Measurements from ENCODE around the gene ZNF438. TPM values are rescaled to one million over a fixed set of nuclear protein-coding genes. Genes with fewer than 3 reads are reported as not detected.

Gene ZNF438
- polyA plus RNA-seq (2012; ENCODE audit: insufficient read depth, insufficient read length, low read depth), result 2.2 TPM

DNA sequence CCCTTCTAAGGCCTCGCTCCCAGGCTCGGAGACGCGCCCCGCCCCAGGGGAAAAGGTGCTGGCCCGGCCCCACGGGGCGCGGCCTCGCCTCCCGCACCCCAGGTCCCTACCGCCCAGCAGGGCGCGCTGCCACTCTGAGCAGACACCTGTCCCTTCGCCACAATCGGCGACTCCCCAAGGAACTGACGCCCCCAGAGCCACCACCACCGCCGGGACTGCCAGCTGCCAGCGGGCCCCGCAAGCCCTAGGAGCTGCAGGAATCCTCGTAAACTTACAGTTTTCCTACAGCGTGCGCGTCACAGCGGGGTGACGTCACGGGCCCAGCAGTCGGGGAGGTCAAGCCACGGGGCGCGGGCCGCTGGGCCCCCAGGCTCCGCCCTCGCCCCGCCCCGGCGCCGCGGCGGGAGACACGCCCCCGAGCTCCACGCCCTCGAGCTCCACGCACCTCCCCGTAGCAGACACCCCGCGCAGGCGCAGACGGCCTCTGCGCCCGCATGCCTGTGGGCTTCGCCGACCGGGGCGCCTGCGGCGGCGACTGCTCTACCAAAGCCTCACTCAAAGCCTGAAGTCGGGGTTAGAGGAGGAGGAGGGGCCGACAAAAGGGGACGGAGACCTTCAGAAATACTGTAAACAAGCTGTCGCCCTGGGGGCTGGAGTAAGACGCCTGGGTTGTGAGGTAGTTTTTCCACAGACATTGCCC is at the start of gene ZNF438:
Gene ZNF438, minus strand, starts transcription at position 308 of the 700 bp plus-strand sequence. CDS start 154,831 bp downstream, outside the sequence.
- peak; percentile 50 for TF ChIP-seq CTCF (IDR thresholded peaks at IDR 0.05; ENCODE audit: low read depth, low read length)
- Histone ChIP-seq H3K27me3 (no peaks in the 10 kb centered on the region), H3K4me3 (ENCODE audit: low read depth, low read length) (peak within 1 kb of the TSS; percentile 80), H3K36me3 (no peaks in the 10 kb centered on the region), H3K4me1 (no peaks in the 10 kb centered on the region), H3K9me3 (no peaks in the 10 kb centered on the region)
- DNase-seq, result peak; percentile 93

DNA sequence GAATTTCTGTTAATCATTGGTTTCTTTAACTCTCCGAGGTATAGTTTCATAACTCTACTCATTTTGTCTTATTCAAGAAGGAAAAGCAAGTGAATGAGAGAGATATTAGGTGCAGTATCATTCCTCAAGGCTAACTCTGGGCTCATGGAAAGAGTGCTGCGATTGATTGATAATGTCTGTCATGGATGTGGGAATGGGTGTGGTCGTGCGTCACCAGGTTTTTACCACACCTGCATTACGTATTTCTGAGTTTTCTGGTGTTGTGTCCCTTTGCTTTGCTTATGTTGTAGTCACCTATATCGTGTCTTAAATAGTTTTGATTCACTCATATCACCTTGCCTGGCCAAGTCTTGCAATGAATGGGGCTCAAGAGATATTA is 44.9 kb upstream of the ZNF438 start:
- Histone ChIP-seq H3K9me3 (no peaks in the 10 kb centered on the region), H3K36me3 (no peaks in the 10 kb centered on the region), H3K4me1 (no peaks in the 10 kb centered on the region), H3K27me3 (no peaks in the 10 kb centered on the region), H3K4me3 (ENCODE audit: low read depth, low read length) (no peak overlapping the region)
- TF ChIP-seq CTCF (IDR thresholded peaks at IDR 0.05; ENCODE audit: low read depth, low read length), result no peak
- no peak for DNase-seq

DNA sequence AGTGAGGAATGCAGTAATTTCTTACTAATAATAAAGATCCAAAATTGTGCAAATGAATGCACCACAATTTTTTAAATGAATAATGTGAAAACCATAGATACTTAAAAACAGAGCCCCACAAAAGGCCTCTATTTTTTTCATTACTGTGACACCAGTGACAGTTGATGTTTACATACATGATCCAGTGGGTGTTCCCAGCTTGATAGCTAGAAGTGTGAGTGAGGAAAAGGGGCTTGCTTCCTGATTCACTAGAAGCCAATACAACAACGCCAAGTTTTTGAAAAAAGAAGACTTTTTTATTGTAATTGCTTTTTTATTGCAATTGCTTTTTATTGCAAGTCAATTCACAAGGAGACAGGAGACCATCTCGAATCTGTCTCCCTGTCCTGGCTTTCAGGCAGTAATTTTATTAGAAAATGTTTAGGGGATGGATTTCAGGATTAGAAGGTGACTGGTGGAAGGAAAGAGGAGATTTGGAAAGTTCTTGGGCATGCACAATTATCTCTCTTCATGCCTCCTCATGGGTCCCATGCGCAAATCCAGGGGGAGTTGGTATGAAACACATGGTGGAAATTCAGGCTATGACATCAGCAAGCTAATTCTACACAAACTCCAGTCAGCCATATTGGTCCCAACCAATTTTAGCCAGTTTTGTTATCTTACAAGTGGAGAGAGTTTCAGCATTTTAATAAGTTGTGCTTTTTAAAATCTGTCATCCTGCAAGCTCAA is 44.4 kb upstream of the ZNF438 start:
- Histone ChIP-seq H3K27me3 (no peaks in the 10 kb centered on the region), H3K4me1 (no peaks in the 10 kb centered on the region)
- TF ChIP-seq CTCF (IDR thresholded peaks at IDR 0.05; ENCODE audit: low read depth, low read length), result no peak

DNA sequence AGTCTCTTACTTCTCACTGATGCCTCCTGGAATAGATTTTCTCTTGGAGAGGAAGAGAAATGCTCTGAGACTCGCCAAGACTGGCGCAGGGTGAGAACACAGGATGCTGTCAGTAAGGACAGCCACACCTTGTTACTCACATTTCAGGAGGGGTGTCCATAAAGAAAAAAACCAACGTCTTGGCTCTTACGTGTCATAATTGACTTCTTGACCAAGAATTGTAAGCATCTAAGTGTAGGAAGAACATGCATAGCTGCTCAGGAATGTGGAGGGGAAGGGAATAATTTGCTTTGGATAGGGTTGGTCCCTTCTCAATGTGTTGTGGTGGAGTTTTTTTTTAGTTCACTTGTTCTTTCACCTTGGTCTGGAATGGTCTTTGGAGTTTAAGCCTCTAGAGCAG is 43.8 kb upstream of the ZNF438 start:
- no peak for DNase-seq
- Histone ChIP-seq H3K4me1 (no peaks in the 10 kb centered on the region), H3K9me3 (no peaks in the 10 kb centered on the region), H3K4me3 (ENCODE audit: low read depth, low read length) (no peak overlapping the region), H3K36me3 (no peaks in the 10 kb centered on the region), H3K27me3 (no peaks in the 10 kb centered on the region)
- no peak for TF ChIP-seq CTCF (IDR thresholded peaks at IDR 0.05; ENCODE audit: low read depth, low read length)

More for the DNA sequence above, 44.4 kb upstream of the ZNF438 start:
- DNase-seq, result no peak
- Histone ChIP-seq H3K36me3 (no peaks in the 10 kb centered on the region), H3K9me3 (no peaks in the 10 kb centered on the region), H3K4me3 (ENCODE audit: low read depth, low read length) (no peak overlapping the region)

DNA sequence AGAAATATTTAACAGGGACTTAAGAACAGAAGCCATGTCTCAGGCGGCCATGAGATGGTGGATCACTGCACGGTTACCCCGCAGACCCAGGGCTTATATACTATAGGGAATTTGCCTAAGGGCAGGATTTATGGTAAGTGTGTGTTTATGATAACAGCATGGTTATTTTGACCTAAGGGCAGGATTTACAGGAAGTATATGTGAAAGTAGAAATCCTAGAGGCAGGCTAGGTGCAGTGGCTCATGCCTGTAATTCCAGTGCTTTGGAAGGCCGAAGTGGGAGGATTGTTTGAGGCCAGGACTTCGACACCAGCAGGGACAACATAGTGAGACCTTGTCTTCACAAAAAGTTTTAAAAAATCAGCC is 43.0 kb upstream of the ZNF438 start:
- Histone ChIP-seq H3K4me1 (no peaks in the 10 kb centered on the region), H3K36me3 (no peaks in the 10 kb centered on the region), H3K27me3 (no peaks in the 10 kb centered on the region), H3K9me3 (no peaks in the 10 kb centered on the region), H3K4me3 (ENCODE audit: low read depth, low read length) (no peak overlapping the region)
- DNase-seq, result no peak
- no peak for TF ChIP-seq CTCF (IDR thresholded peaks at IDR 0.05; ENCODE audit: low read depth, low read length)

All from BE2C (cell line).